Measurements from ENCODE around the gene SLC6A15. TPM values are rescaled to one million over a fixed set of nuclear protein-coding genes. Genes with fewer than 3 reads are reported as not detected.

Gene SLC6A15
- total and polyA plus RNA-seq, 2 experiments from 2014 or later = 2.2 to 6.2 TPM

- 60% methylated on average over 2 of the region's 2 CpGs for WGBS (ENCODE audit: low lambda C conversion rate, missing lambda C conversion rate)
- no peak for DNase-seq (ENCODE audit: low spot score)
- Histone ChIP-seq H3K27ac (no peak overlapping the region), H3K9me2 (replicated peaks; ENCODE audit: insufficient read depth) (no peaks in the 10 kb centered on the region), H2AFZ (no peak overlapping the region), H3K36me3 (replicated peaks; ENCODE audit: insufficient read depth, low read depth) (no peaks in the 10 kb centered on the region), H3K27me3 (no peaks in the 10 kb centered on the region), H3K9me3 (ENCODE audit: low read depth) (no peaks in the 10 kb centered on the region), H3K4me3 (no peak overlapping the region), H3K4me2 (no peak overlapping the region), H3K4me1 (ENCODE audit: insufficient read depth) (no peaks in the 10 kb centered on the region), H3K79me2 (no peaks in the 10 kb centered on the region), H4K20me1 (ENCODE audit: insufficient read depth, poor library complexity, severe bottlenecking) (no peaks in the 10 kb centered on the region)
- TF ChIP-seq EZH2 (IDR thresholded peaks at IDR 0.05; ENCODE audit: borderline replicate concordance) (no peak), EZH2phosphoT487 (IDR thresholded peaks at IDR 0.05; ENCODE audit: low read depth, severe bottlenecking, unreplicated experiment) (no peak), CTCF (IDR thresholded peaks at IDR 0.05; ENCODE audit: poor library complexity) (no peak)
Measured at GRCh38 chr12:84877340-84877739, 35.3 kb downstream of the SLC6A15 start.

DNA sequence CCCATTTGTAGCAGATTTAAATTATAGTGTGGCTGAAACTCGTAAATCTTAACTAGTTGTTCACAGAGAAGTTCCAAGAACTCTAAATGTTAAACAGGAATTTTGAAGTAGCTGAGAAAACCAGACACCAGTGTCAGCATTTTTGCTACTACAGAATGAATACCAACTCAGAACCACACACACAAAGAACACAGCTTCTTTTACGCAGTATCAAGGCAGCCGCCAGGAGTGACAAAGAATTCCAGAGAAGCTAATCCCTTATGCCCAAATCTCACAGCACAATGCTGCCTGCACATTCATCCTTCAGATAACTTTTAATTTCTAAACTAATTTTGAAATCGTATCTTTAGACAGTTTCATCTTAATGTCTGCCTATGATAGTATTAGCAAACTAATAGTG lies 37.4 kb downstream of the SLC6A15 start:
- H3K36me3 ChIP-seq (replicated peaks; ENCODE audit: insufficient read depth, low read depth) = no peaks in the 10 kb centered on the region
- H3K9me2 ChIP-seq (replicated peaks; ENCODE audit: insufficient read depth) = no peaks in the 10 kb centered on the region
- H3K4me1 ChIP-seq (ENCODE audit: insufficient read depth) = no peaks in the 10 kb centered on the region
- H3K4me2 ChIP-seq = no peak overlapping the region
- TF ChIP-seq CTCF (IDR thresholded peaks at IDR 0.05; ENCODE audit: poor library complexity) (no peak), EZH2 (IDR thresholded peaks at IDR 0.05; ENCODE audit: borderline replicate concordance) (no peak), EZH2phosphoT487 (IDR thresholded peaks at IDR 0.05; ENCODE audit: low read depth, severe bottlenecking, unreplicated experiment) (no peak)
- H2AFZ ChIP-seq = no peak overlapping the region
- no peaks in the 10 kb centered on the region for H4K20me1 ChIP-seq (ENCODE audit: insufficient read depth, poor library complexity, severe bottlenecking)
- no peak for DNase-seq (ENCODE audit: low spot score)
- no peak overlapping the region for H3K27ac ChIP-seq
- H3K79me2 ChIP-seq = no peaks in the 10 kb centered on the region
- WGBS (ENCODE audit: low lambda C conversion rate, missing lambda C conversion rate) = 53% methylated on average over 4 of the region's 4 CpGs
- no peaks in the 10 kb centered on the region for H3K9me3 ChIP-seq (ENCODE audit: low read depth)
- no peak overlapping the region for H3K4me3 ChIP-seq
- H3K27me3 ChIP-seq = no peaks in the 10 kb centered on the region

- H2AFZ ChIP-seq = no peak overlapping the region
- no peak overlapping the region for H3K27ac ChIP-seq
- no peaks in the 10 kb centered on the region for H3K4me1 ChIP-seq (ENCODE audit: insufficient read depth)
- H3K27me3 ChIP-seq = no peaks in the 10 kb centered on the region
- H4K20me1 ChIP-seq (ENCODE audit: insufficient read depth, poor library complexity, severe bottlenecking) = no peaks in the 10 kb centered on the region
- no peak for DNase-seq (ENCODE audit: low spot score)
- TF ChIP-seq CTCF (IDR thresholded peaks at IDR 0.05; ENCODE audit: poor library complexity) (no peak), EZH2 (IDR thresholded peaks at IDR 0.05; ENCODE audit: borderline replicate concordance) (no peak), EZH2phosphoT487 (IDR thresholded peaks at IDR 0.05; ENCODE audit: low read depth, severe bottlenecking, unreplicated experiment) (no peak)
- H3K36me3 ChIP-seq (replicated peaks; ENCODE audit: insufficient read depth, low read depth) = no peaks in the 10 kb centered on the region
- H3K9me2 ChIP-seq (replicated peaks; ENCODE audit: insufficient read depth) = no peaks in the 10 kb centered on the region
- no peaks in the 10 kb centered on the region for H3K9me3 ChIP-seq (ENCODE audit: low read depth)
- no peaks in the 10 kb centered on the region for H3K79me2 ChIP-seq
- H3K4me3 ChIP-seq = no peak overlapping the region
- no peak overlapping the region for H3K4me2 ChIP-seq
Measured at GRCh38 chr12:84874825-84875139, 37.8 kb downstream of the SLC6A15 start.
